Endothelial cell of umbilical vein (primary cell): ENCODE measurements around the gene TRERF1. TPM values are rescaled to one million over a fixed set of nuclear protein-coding genes. Genes with fewer than 3 reads are reported as not detected.
A peak's percentile ranks its signal among the peaks of the same experiment; 100 is the strongest.
"Not testable (repeated sequence)": the region's sequence is repeated elsewhere in the genome, so short reads cannot be mapped to it uniquely, and the experiment has no call there.

Source experiments
- BruUV-seq: library from RNA; stranded (reverse); fragments of 400-500 nt; replicated peaks from 2 replicates; lab custom pipeline; 2021; lab: Mats Ljungman, UMichigan
- CTCF ChIA-PET: fragments of 300-600, 350-600 bp; sonication (Branson Sonifier 250); formaldehyde crosslinking; loops from one replicate; lab custom pipeline; 2021; ENCODE audit warnings: antibody characterized with exemption, inconsistent platforms; lab: Charles Lee
- POLR2A ChIA-PET: fragments of 300-600, 350-600 bp; sonication (Branson Sonifier 250); formaldehyde crosslinking; loops from one replicate; lab custom pipeline; 2021; ENCODE audit warnings: antibody characterized with exemption, inconsistent platforms; lab: Charles Lee
- DNase-seq: peaks from one replicate; pipeline ENCODE4 v3.0.0-alpha.2; 2011; ENCODE audit warnings: low read depth, low spot score
- FAIRE-seq: peaks from 2 replicates; lab custom pipeline; 2011; peaks lifted over from hg19 to GRCh38; lab: Jason Lieb, UNC
- H2AFZ ChIP-seq: 2 replicates; pipeline ENCODE4 v1.6.0; 2012; ENCODE audit warnings: low read depth, low read length, control low read depth, inconsistent platforms
- H3K27ac ChIP-seq: 2 replicates; pipeline ENCODE4 v1.5.1; 2011; ENCODE audit warnings: low read depth, mild to moderate bottlenecking, control low read depth, low read length, moderate library complexity; ENCODE audit not compliant: insufficient read depth
- H3K27me3 ChIP-seq, 2 experiments: 2 replicates each; pipeline versions ENCODE4 v1.6.0 to v1.6.1; 2011; ENCODE audit warnings: low read length in 2 of 2, mixed read lengths in 1 of 2; ENCODE audit not compliant: control insufficient read depth in 2 of 2, insufficient read depth in 2 of 2
- H3K36me3 ChIP-seq, 2 experiments: 2 replicates in 1 of 2; 3 replicates in 1 of 2; pipeline ENCODE4 v1.5.1; 2011; ENCODE audit warnings: low read length in 2 of 2, mild to moderate bottlenecking in 1 of 2, moderate library complexity in 1 of 2; ENCODE audit not compliant: control insufficient read depth in 2 of 2, insufficient read depth in 2 of 2; ENCODE audit errors: extremely low read depth in 1 of 2
- H3K4me1 ChIP-seq: 3 replicates; pipeline ENCODE4 v1.5.1; 2011; ENCODE audit warnings: mild to moderate bottlenecking, low read length; ENCODE audit not compliant: control insufficient read depth, insufficient read depth; ENCODE audit errors: extremely low read depth
- H3K4me2 ChIP-seq: 2 replicates; pipeline ENCODE4 v1.6.1; 2011; ENCODE audit warnings: low read length, control low read depth, mixed read lengths; ENCODE audit not compliant: insufficient read depth
- H3K4me3 ChIP-seq, 3 experiments: fragments of 200-600 bp in 1 of 3; sonication (generic), shearing (Covaris generic) in 1 of 3; replicated peaks in 1 of 3; 2 replicates each; pipeline ENCODE4 v1.5.1; 2011 to 2016; ENCODE audit warnings: control low read depth in 3 of 3, low read length in 3 of 3, mild to moderate bottlenecking in 2 of 3, inconsistent platforms in 1 of 3, low read depth in 1 of 3, moderate library complexity in 1 of 3; ENCODE audit not compliant: insufficient read depth in 1 of 3
- H3K79me2 ChIP-seq: 2 replicates; pipeline ENCODE4 v1.6.0; 2012; ENCODE audit warnings: low read length, inconsistent platforms; ENCODE audit not compliant: control insufficient read depth, insufficient read depth
- H3K9ac ChIP-seq: replicated peaks from 2 replicates; pipeline ENCODE3; 2011; ENCODE audit warnings: low read length, control low read depth; ENCODE audit not compliant: insufficient read depth; ENCODE audit errors: extremely low read depth
- H3K9me1 ChIP-seq: replicated peaks from 3 replicates; pipeline ENCODE4 v1.6.0; 2011; ENCODE audit warnings: mild to moderate bottlenecking, low read length; ENCODE audit not compliant: control insufficient read depth, insufficient read depth; ENCODE audit errors: extremely low read depth
- H3K9me3 ChIP-seq: replicated peaks from 2 replicates; pipeline ENCODE4 v1.5.1; 2012; ENCODE audit warnings: low read length, inconsistent platforms; ENCODE audit not compliant: control insufficient read depth, insufficient read depth
- H4K20me1 ChIP-seq: replicated peaks from 2 replicates; pipeline ENCODE3; 2011; ENCODE audit warnings: mild to moderate bottlenecking, low read length; ENCODE audit not compliant: control insufficient read depth, insufficient read depth; ENCODE audit errors: extremely low read depth
- EZH2 ChIP-seq: IDR thresholded peaks from 2 replicates; pipeline ENCODE4 v1.6.1; 2012; ENCODE audit warnings: borderline replicate concordance, low read depth, mild to moderate bottlenecking, moderate library complexity, low read length, inconsistent platforms; ENCODE audit not compliant: severe bottlenecking
- FOS ChIP-seq: IDR thresholded peaks from 2 replicates; pipeline ENCODE4 v1.6.1; 2011; ENCODE audit warnings: mild to moderate bottlenecking, low read length, moderate library complexity, borderline replicate concordance; ENCODE audit not compliant: insufficient read depth
- GATA2 ChIP-seq: IDR thresholded peaks from 2 replicates; pipeline ENCODE4 v1.7.0; 2011; ENCODE audit warnings: low read depth, mild to moderate bottlenecking, moderate library complexity, mixed read lengths, low read length; ENCODE audit not compliant: insufficient read length, insufficient read depth
- JUN ChIP-seq: IDR thresholded peaks from 2 replicates; pipeline ENCODE4 v1.6.1; 2011; ENCODE audit warnings: borderline replicate concordance, low read depth; ENCODE audit not compliant: insufficient read length, insufficient read depth
- MYC ChIP-seq: IDR thresholded peaks from one replicate; pipeline ENCODE4 v1.6.1; 2011; ENCODE audit warnings: mild to moderate bottlenecking, low read depth, low read length
- POLR2A ChIP-seq: IDR thresholded peaks from 2 replicates; pipeline ENCODE4 v1.6.1; 2012; ENCODE audit warnings: low read depth, mild to moderate bottlenecking, control low read depth, low read length
- POLR2AphosphoS5 ChIP-seq: IDR thresholded peaks from 2 replicates; pipeline ENCODE4 v1.6.1; 2012; ENCODE audit warnings: low read depth, mild to moderate bottlenecking, control low read depth, low read length, moderate library complexity; ENCODE audit not compliant: insufficient read depth
- dilution Hi-C: fragments of 300-500 bp; cut with MboI; formaldehyde crosslinking; loops from one replicate; pipeline ENCODE4 v1.15.0; 2019; ENCODE audit warnings: low sequenced_read_pairs; ENCODE audit not compliant: extremely low pct_ligation_motif_present
- intact Hi-C: fragments of 100-400 bp; cut with micrococcal nuclease; formaldehyde crosslinking; loops from one replicate; pipeline ENCODE4 v1.10.0; 2022
- polyA plus RNA-seq, 4 experiments: library from polyadenylated mRNA; depleted of rRNA in 3 of 4; stranded (reverse) in 3 of 4; unstranded in 1 of 4; fragments of >200 nt; gene quantifications; 2 replicates each; pipeline versions ENCODE4 v1.2.1 to v1.2.3, GENCODE V29; 2011 to 2012; ENCODE audit warnings: missing spikeins in 1 of 4
- total RNA-seq: library from RNA; stranded (reverse); gene quantifications from 2 replicates; pipeline ENCODE4 v1.2.3, GENCODE V29; 2021
- TF ChIP-seq, protein P1 (sequence below): IDR thresholded peaks from 2 replicates; pipeline ENCODE4 v1.6.1; 2011; ENCODE audit not compliant: insufficient read depth, insufficient read length
- TF ChIP-seq, protein P2 (sequence below), 2 donors: IDR thresholded peaks; 1 replicate in 1 of 2; 2 replicates in 1 of 2; pipeline ENCODE4 v1.5.1; 2011; ENCODE audit warnings: low read length in 2 of 2, mild to moderate bottlenecking in 2 of 2, moderate library complexity in 2 of 2, control low read depth in 1 of 2, inconsistent platforms in 1 of 2, low read depth in 1 of 2; ENCODE audit not compliant: insufficient read depth in 1 of 2; ENCODE audit errors: extremely low read depth in 1 of 2

TRERF1 gene
- total and polyA plus RNA-seq, 2 donors (not counting 3 experiments of a cell fraction or from before 2014, with no cell fraction given), result 0.73 to 5.5 TPM

DNA sequence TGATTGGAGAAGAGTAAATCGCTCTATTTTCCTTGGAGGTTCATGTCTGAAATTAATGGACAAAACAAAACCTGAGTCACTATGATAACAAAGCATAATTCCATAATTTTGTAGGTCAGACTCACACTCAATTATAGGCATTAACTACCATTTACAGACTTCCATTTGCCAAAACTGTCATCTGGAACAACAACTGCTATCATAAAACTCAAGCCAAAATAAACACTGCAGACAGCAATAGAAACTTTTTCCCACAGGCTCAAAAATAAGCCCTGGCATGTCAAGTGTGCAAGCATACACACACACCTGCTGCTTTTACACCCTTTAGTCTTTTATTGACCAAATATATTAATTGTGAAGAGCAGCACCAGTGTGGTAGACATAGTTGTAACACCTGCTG lies 241.2 kb downstream of the TRERF1 start:
- Histone ChIP-seq H3K27ac (peak overlapping the region; percentile 60), H2AFZ (no peak overlapping the region), H3K27me3 (no peaks in the 10 kb centered on the region), H3K79me2 (peaks cover 5% of the 10 kb centered on the region), H3K36me3 (peaks cover 11 to 21% of the 10 kb centered on the region in 2 experiments), H3K4me2 (no peak overlapping the region), H3K9me1 (no peaks in the 10 kb centered on the region), H3K9me3 (no peaks in the 10 kb centered on the region), H3K9ac (no peak overlapping the region), H3K4me3 (no peak overlapping the region), H4K20me1 (no peaks in the 10 kb centered on the region), H3K4me1 (peaks cover 10% of the 10 kb centered on the region)
- intact Hi-C loops, result loop anchor here (5.0 kb wide), 1 partner anchor 43 kb away; no protein-coding TSS in a partner anchor
- peak; percentile 92 for DNase-seq
- no peak for FAIRE-seq
- POLR2A ChIA-PET, result no interaction called here
- no peak for TF ChIP-seq JUN
- no peak for TF ChIP-seq POLR2AphosphoS5
- TF ChIP-seq GATA2, result no peak
- TF ChIP-seq, protein P1, sequence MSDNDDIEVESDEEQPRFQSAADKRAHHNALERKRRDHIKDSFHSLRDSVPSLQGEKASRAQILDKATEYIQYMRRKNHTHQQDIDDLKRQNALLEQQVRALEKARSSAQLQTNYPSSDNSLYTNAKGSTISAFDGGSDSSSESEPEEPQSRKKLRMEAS, result no peak
- TF ChIP-seq, protein P2, sequence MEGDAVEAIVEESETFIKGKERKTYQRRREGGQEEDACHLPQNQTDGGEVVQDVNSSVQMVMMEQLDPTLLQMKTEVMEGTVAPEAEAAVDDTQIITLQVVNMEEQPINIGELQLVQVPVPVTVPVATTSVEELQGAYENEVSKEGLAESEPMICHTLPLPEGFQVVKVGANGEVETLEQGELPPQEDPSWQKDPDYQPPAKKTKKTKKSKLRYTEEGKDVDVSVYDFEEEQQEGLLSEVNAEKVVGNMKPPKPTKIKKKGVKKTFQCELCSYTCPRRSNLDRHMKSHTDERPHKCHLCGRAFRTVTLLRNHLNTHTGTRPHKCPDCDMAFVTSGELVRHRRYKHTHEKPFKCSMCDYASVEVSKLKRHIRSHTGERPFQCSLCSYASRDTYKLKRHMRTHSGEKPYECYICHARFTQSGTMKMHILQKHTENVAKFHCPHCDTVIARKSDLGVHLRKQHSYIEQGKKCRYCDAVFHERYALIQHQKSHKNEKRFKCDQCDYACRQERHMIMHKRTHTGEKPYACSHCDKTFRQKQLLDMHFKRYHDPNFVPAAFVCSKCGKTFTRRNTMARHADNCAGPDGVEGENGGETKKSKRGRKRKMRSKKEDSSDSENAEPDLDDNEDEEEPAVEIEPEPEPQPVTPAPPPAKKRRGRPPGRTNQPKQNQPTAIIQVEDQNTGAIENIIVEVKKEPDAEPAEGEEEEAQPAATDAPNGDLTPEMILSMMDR (IDR thresholded peaks at IDR 0.05; ENCODE audit: extremely low read depth in 1 of 2, insufficient read depth in 1 of 2, low read depth in 1 of 2, low read length in 2 of 2), result no peak
- no peak for TF ChIP-seq FOS
- TF ChIP-seq MYC, result no peak
- no peak for TF ChIP-seq POLR2A
- no peak for TF ChIP-seq EZH2
- BruUV-seq, result no TSS peak
- dilution Hi-C loops, result no loop called here
- CTCF ChIA-PET, result no interaction called here

DNA sequence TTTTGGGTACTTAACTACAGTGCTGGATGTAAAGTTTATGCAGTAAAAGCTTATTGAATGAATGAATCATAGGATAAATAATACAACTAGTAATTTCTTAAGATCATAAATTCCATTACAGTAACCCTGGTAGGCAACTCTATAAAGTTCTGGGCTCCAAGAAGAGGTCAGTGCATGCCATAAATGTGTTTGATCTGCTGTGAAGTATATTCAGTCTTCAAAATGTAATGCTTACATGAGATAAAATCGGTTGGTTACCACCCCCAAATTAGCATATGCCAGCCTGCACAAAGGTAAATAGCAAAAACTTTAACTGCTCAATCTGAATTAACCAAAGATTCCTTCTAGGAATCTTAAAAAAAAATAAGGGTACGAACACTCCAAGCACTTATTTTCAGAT lies 244.2 kb downstream of the TRERF1 start:
- intact Hi-C loops, H3K79me2 ChIP-seq, dilution Hi-C loops, H3K27me3 ChIP-seq, H4K20me1 ChIP-seq, FAIRE-seq, H3K4me3 ChIP-seq, H3K4me2 ChIP-seq, DNase-seq, H3K9me1 ChIP-seq, BruUV-seq, CTCF ChIA-PET, H2AFZ ChIP-seq, H3K9me3 ChIP-seq, POLR2A ChIA-PET, H3K27ac ChIP-seq, H3K9ac ChIP-seq: not testable (repeated sequence)
- H3K4me1 ChIP-seq, result peaks cover 10% of the 10 kb centered on the region
- peaks cover 13% of the 10 kb centered on the region in 2 experiments for H3K36me3 ChIP-seq
